H1 (cell line): ENCODE data around the gene DHRS4L2.
"Not testable (repeated sequence)": the region's sequence is repeated elsewhere in the genome, so short reads cannot be mapped to it uniquely, and the experiment has no call there.

Experiments used
- CHD2 ChIP-seq: IDR thresholded peaks from 2 replicates; pipeline ENCODE4 v1.6.1; 2012; ENCODE audit warnings: low read length, improper control_type of control experiment
- CREB1 ChIP-seq: IDR thresholded peaks from 2 replicates; pipeline ENCODE4 v1.6.1; 2012; ENCODE audit warnings: inconsistent platforms
- EZH2 ChIP-seq: fragments of 200-600 bp; sonication (generic); IDR thresholded peaks from 2 replicates; pipeline ENCODE4 v1.7.1; 2012; ENCODE audit warnings: low read depth, mild to moderate bottlenecking, moderate library complexity, low read length, inconsistent platforms; ENCODE audit not compliant: severe bottlenecking
- HDAC6 ChIP-seq: IDR thresholded peaks from one replicate; pipeline ENCODE4 v1.7.1; 2012; ENCODE audit warnings: low read depth, mild to moderate bottlenecking, inconsistent platforms, low read length, moderate library complexity
- MAFK ChIP-seq: IDR thresholded peaks from 2 replicates; pipeline ENCODE4 v1.6.1; 2012; ENCODE audit warnings: low read depth, mild to moderate bottlenecking, improper control_type of control experiment, low read length
- POLR2A ChIP-seq, 2 experiments: IDR thresholded peaks; 1 replicate in 1 of 2; 2 replicates in 1 of 2; pipeline ENCODE4 v1.6.1; 2011; ENCODE audit warnings: low read depth in 2 of 2, low read length in 2 of 2, mild to moderate bottlenecking in 2 of 2; ENCODE audit errors: control extremely low read depth in 1 of 2
- RFX5 ChIP-seq: IDR thresholded peaks from 2 replicates; pipeline ENCODE4 v1.6.1; 2011; ENCODE audit warnings: low read depth, low read length, improper control_type of control experiment, borderline replicate concordance
- SP1 ChIP-seq: IDR thresholded peaks from 2 replicates; pipeline ENCODE4 v1.6.1; 2011; ENCODE audit warnings: low read depth, low read length
- SRF ChIP-seq: IDR thresholded peaks from 2 replicates; pipeline ENCODE4 v1.6.1; 2011; ENCODE audit warnings: mild to moderate bottlenecking, low read depth, low read length, moderate library complexity
- YY1 ChIP-seq: IDR thresholded peaks from 2 replicates; pipeline ENCODE4 v1.6.1; 2011; ENCODE audit warnings: low read depth, mild to moderate bottlenecking, low read length
- TF ChIP-seq, protein P1 (sequence below), 3 experiments: IDR thresholded peaks; 1 replicate in 2 of 3; 2 replicates in 1 of 3; pipeline versions ENCODE4 v1.5.1 to v1.6.1; 2011; ENCODE audit warnings: low read length in 3 of 3, mild to moderate bottlenecking in 3 of 3, inconsistent platforms in 2 of 3, low read depth in 1 of 3, moderate library complexity in 1 of 3; ENCODE audit not compliant: insufficient read depth in 1 of 3; ENCODE audit errors: control extremely low read depth in 1 of 3

DNA sequence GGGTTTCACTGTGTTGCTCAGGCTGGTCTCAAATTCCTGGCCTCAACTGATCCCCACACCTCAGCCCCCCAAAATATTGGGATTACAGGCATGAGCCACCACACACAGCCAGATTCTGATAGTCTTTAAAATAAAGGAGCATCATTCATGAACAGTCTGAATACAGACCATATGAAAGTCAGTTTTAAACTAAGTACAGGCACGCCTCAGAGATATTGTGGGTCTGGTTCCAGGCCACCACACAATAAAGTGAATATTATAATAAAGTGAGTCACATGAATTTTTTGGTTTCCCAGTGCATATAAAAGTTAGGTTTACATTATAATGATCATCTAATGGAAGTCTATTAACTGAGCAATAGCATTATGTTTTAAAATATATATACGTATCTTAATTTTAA is 8.1 kb downstream of the DHRS4L2 start:
- TF ChIP-seq RFX5; POLR2A (IDR thresholded peaks at IDR 0.05; ENCODE audit: control extremely low read depth in 1 of 2, low read depth in 2 of 2, low read length in 2 of 2); CHD2; HDAC6; YY1; EZH2; SP1; SRF; CREB1; MAFK: not testable (repeated sequence)
- TF ChIP-seq, protein P1, sequence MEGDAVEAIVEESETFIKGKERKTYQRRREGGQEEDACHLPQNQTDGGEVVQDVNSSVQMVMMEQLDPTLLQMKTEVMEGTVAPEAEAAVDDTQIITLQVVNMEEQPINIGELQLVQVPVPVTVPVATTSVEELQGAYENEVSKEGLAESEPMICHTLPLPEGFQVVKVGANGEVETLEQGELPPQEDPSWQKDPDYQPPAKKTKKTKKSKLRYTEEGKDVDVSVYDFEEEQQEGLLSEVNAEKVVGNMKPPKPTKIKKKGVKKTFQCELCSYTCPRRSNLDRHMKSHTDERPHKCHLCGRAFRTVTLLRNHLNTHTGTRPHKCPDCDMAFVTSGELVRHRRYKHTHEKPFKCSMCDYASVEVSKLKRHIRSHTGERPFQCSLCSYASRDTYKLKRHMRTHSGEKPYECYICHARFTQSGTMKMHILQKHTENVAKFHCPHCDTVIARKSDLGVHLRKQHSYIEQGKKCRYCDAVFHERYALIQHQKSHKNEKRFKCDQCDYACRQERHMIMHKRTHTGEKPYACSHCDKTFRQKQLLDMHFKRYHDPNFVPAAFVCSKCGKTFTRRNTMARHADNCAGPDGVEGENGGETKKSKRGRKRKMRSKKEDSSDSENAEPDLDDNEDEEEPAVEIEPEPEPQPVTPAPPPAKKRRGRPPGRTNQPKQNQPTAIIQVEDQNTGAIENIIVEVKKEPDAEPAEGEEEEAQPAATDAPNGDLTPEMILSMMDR (IDR thresholded peaks at IDR 0.05; ENCODE audit: control extremely low read depth in 1 of 3, insufficient read depth in 1 of 3, low read depth in 1 of 3, low read length in 3 of 3), result not testable (repeated sequence)
